Peyer's patch (tissue), 4 donors: Measurements from ENCODE around the gene MYDGF. TPM values are rescaled to one million over a fixed set of nuclear protein-coding genes. Genes with fewer than 3 reads are reported as not detected.
A peak's percentile ranks its signal among the peaks of the same experiment; 100 is the strongest.

Source experiments
- DNase-seq, 3 donors: peaks; one replicate each; pipeline ENCODE4 v3.0.0-alpha.2; 2017 to 2019
- H3K27ac ChIP-seq, 4 donors: fragments of 200-600 bp; sonication (generic); one replicate each; pipeline ENCODE4 v1.5.1; 2016 to 2019
- H3K27me3 ChIP-seq, 2 donors: fragments of 200-600 bp; sonication (generic); one replicate each; pipeline ENCODE4 v1.5.1; 2019
- H3K36me3 ChIP-seq, 3 donors: fragments of 200-600 bp; sonication (generic); one replicate each; pipeline ENCODE4 v1.5.1; 2016 to 2019
- H3K4me1 ChIP-seq, 4 donors: fragments of 200-600 bp; sonication (generic); one replicate each; pipeline ENCODE4 v1.5.1; 2016 to 2019
- H3K4me3 ChIP-seq, 4 donors: fragments of 200-600 bp; sonication (generic); 1 replicate in 3 of 4; 2 replicates in 1 of 4; pipeline ENCODE4 v1.5.1; 2016 to 2019; ENCODE audit warnings: mild to moderate bottlenecking in 1 of 4
- H3K9me3 ChIP-seq, 4 donors: fragments of 200-600 bp; sonication (generic); one replicate each; pipeline ENCODE4 v1.5.1; 2016 to 2019; ENCODE audit warnings: mild to moderate bottlenecking in 1 of 4
- POLR2A ChIP-seq, 2 donors: fragments of 450-650 bp; IDR thresholded peaks; one replicate each; pipeline ENCODE4 v1.5.1; 2017; ENCODE audit warnings: antibody characterized with exemption in 2 of 2, mild to moderate bottlenecking in 2 of 2, moderate library complexity in 2 of 2
- total RNA-seq, 4 donors: library from RNA; depleted of rRNA; stranded (reverse); fragments of >200 nt; gene quantifications; one replicate each; pipeline ENCODE4 v1.1.0, GENCODE V29; 2016
- TF ChIP-seq, protein P1 (sequence below), 6 experiments: fragments of 450-650 bp in 4 of 6; fragments of 200-600 bp in 2 of 6; sonication (generic) in 1 of 6; IDR thresholded peaks; one replicate each; pipeline ENCODE4 v1.5.1; 2017 to 2019; ENCODE audit warnings: antibody characterized with exemption in 6 of 6, mild to moderate bottlenecking in 3 of 6, moderate library complexity in 1 of 6

MYDGF gene
- total RNA-seq, 4 donors from 2014 or later: 9.9 to 45.9 (median 40.3) TPM

DNA sequence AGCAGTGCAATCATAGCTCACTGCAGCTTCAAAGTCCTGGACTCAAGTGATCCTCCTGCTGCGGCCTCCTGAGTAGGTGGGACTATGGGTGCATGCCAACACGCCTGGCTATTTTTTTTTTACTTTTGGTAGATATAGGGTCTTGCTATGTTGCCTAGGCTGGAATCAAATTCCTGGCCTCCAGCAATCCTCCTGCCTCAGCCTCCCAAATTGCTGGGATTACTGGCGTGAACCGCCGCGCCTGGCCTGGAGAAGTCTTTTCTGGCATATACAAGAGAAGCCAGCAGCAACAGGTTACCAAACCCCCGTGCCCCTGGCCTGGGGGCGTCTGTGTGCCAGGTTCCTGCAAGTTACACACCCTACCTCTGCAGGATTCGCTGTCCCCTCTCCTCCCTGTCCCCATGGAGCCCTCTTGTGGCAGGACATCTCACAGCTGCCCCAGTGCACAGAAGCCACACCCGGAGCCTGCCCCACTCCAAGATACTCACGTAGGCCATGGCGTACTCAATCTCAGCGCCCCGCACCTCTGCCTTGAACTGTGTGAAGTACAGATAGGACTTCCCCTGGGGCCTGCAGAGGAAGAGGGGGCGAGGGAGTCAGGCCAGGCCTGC is 9.9 kb downstream of the MYDGF start:
- no peak for DNase-seq
- TF ChIP-seq, protein P1, sequence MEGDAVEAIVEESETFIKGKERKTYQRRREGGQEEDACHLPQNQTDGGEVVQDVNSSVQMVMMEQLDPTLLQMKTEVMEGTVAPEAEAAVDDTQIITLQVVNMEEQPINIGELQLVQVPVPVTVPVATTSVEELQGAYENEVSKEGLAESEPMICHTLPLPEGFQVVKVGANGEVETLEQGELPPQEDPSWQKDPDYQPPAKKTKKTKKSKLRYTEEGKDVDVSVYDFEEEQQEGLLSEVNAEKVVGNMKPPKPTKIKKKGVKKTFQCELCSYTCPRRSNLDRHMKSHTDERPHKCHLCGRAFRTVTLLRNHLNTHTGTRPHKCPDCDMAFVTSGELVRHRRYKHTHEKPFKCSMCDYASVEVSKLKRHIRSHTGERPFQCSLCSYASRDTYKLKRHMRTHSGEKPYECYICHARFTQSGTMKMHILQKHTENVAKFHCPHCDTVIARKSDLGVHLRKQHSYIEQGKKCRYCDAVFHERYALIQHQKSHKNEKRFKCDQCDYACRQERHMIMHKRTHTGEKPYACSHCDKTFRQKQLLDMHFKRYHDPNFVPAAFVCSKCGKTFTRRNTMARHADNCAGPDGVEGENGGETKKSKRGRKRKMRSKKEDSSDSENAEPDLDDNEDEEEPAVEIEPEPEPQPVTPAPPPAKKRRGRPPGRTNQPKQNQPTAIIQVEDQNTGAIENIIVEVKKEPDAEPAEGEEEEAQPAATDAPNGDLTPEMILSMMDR (IDR thresholded peaks at IDR 0.05): peak in 2 of 6 experiments; percentile 12 to 28
- TF ChIP-seq POLR2A (IDR thresholded peaks at IDR 0.05): no peak
- H3K9me3 ChIP-seq: no peaks in the 10 kb centered on the region
- no peaks in the 10 kb centered on the region for H3K4me1 ChIP-seq
- no peak overlapping the region for H3K4me3 ChIP-seq
- H3K36me3 ChIP-seq: peaks cover 0 to 85% (median 0%) of the 10 kb centered on the region in 3 donors
- H3K27ac ChIP-seq: no peak overlapping the region
- H3K27me3 ChIP-seq: no peaks in the 10 kb centered on the region

DNA sequence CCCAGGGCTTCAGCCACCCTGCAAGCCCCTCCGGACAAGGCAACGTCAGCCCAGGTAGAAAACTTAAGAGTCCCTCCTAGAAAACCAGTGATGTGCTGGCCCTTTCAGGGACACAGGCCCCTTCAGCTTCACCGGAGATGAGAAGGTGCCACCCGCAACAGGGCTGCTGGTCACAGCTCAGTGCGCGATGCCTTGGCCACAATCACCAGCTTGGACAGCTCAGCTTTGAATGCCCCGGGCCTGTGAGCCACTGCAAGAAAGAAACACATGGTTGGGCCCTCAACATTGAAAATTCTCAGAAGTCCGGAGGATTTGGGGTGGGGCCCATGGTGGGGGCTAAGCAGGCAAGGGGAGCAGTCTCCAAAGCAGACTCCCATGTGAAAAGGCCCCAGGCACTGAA is 12.3 kb downstream of the MYDGF start:
- no peak for DNase-seq
- H3K36me3 ChIP-seq: peaks cover 0 to 83% (median 0%) of the 10 kb centered on the region in 3 donors

DNA sequence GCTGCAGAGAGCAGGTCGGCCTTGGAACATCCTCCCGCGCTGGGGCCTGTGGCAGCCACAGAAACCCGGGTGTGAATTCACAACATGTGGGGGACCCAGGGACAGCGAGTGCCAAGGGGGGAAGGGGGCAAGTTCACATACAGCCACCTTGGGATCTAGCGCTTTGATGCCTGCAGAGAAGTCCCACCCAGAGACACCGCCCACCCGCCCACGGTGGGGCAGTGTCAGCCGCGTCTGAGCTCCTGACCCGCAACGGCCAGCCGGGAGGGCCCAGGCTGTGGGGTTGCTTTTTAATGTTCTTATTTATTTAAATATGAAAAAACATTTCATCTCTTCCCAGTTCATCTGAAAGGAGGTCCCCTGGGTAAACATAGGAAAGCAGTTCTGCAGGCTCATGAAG is 12.9 kb downstream of the MYDGF start:
- Histone ChIP-seq H3K27ac (no peak overlapping the region), H3K4me1 (no peaks in the 10 kb centered on the region), H3K27me3 (no peaks in the 10 kb centered on the region), H3K4me3 (no peak overlapping the region), H3K36me3 (peaks cover 0 to 86% (median 0%) of the 10 kb centered on the region in 3 donors), H3K9me3 (no peaks in the 10 kb centered on the region)
- no peak for DNase-seq
- TF ChIP-seq, protein P1 (IDR thresholded peaks at IDR 0.05): no peak
- TF ChIP-seq POLR2A (IDR thresholded peaks at IDR 0.05): no peak

More for the DNA sequence above, 12.3 kb downstream of the MYDGF start:
- Histone ChIP-seq H3K9me3 (no peaks in the 10 kb centered on the region), H3K27ac (no peak overlapping the region), H3K4me1 (no peaks in the 10 kb centered on the region), H3K4me3 (no peak overlapping the region), H3K27me3 (no peaks in the 10 kb centered on the region)
- TF ChIP-seq POLR2A (IDR thresholded peaks at IDR 0.05): no peak
- TF ChIP-seq, protein P1 (IDR thresholded peaks at IDR 0.05): no peak

DNA sequence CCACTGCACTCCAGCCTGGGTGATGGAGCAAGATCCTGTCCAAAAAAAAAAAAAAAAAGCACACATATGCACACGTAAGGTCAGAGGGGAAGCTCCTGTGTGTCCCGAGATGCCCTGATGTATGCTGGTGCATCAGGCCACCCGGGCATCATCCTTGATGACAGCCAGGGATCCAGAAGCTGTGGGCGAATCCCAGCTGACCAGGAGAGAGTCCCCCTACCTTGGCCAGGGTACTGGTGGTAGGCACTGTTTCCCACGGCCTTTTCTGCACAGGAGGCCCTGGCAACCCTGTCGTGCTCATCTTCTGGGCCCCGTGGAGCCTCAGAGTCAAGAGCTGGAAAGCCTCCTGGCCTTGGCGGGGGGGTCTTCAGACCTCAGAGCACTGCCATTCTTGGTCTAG is 14.0 kb downstream of the MYDGF start:
- no peak overlapping the region for H3K27ac ChIP-seq
- TF ChIP-seq, protein P1 (IDR thresholded peaks at IDR 0.05): no peak
- no peak for TF ChIP-seq POLR2A (IDR thresholded peaks at IDR 0.05)
- no peaks in the 10 kb centered on the region for H3K27me3 ChIP-seq

DNA sequence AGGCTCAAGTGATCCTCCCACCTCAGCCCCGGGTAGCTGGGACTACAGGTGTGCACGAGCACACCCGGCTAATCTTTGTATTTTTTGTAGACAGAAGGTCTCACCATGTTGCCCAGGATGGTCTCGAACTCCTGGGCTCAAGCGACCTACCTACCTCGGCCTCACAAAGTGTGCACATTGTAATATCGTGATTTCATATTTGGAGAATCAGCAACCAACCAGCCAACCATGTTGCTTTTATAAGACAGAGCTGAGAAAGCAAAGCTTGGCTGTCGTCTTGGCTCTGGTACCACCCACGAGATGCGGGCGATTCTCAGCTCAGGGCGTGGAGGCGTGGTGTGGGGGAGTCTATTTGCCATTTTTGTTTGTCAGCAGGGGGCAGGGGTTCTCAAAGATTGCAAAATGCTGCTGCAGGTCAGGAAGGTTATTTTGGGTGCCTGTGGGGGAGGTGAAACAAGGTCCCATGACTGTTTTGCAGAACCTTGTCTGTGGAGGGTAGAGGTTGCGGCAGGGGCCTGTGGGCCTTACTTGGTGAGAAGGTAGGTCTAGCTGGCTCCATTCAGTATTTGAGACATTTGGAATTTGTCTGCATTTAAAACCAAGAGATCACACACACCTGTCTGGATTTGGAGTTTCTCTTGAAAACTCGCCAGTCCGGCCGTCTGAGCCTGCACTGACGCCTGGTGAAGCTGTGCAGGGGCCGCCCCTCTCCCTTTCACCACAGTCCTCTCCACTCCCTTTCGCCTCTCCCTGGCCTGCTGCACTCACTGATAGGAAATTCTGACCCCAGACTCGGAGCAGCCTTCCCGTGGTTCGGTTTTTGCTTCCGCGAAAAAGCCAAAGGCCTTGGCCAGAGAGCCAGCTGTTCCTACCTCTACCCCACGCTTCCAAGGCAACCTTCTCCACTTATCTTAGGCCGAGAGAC is 15.4 kb downstream of the MYDGF start:
- TF ChIP-seq POLR2A (IDR thresholded peaks at IDR 0.05): no peak
- TF ChIP-seq, protein P1 (IDR thresholded peaks at IDR 0.05): no peak
- H3K27me3 ChIP-seq: no peaks in the 10 kb centered on the region
- H3K4me1 ChIP-seq: no peaks in the 10 kb centered on the region
- peaks cover 0 to 68% (median 0%) of the 10 kb centered on the region in 3 donors for H3K36me3 ChIP-seq
- H3K27ac ChIP-seq: no peak overlapping the region
- H3K4me3 ChIP-seq: no peak overlapping the region
- no peak for DNase-seq
- H3K9me3 ChIP-seq: no peaks in the 10 kb centered on the region

More for the DNA sequence above, 14.0 kb downstream of the MYDGF start:
- Histone ChIP-seq H3K9me3 (no peaks in the 10 kb centered on the region), H3K4me1 (no peaks in the 10 kb centered on the region), H3K4me3 (no peak overlapping the region), H3K36me3 (peaks cover 0 to 80% (median 0%) of the 10 kb centered on the region in 3 donors)
- DNase-seq: no peak
